DMS 273 (cell line): ENCODE results near the gene CHSY3.
"Not testable (repeated sequence)": the region's sequence is repeated elsewhere in the genome, so short reads cannot be mapped to it uniquely, and the experiment has no call there.

Experiments used
- DNase-seq: peaks from one replicate; lab custom pipeline; 2025; ENCODE audit not compliant: unreplicated experiment; lab: John Stamatoyannopoulos, UW

The CHSY3 gene

DNA sequence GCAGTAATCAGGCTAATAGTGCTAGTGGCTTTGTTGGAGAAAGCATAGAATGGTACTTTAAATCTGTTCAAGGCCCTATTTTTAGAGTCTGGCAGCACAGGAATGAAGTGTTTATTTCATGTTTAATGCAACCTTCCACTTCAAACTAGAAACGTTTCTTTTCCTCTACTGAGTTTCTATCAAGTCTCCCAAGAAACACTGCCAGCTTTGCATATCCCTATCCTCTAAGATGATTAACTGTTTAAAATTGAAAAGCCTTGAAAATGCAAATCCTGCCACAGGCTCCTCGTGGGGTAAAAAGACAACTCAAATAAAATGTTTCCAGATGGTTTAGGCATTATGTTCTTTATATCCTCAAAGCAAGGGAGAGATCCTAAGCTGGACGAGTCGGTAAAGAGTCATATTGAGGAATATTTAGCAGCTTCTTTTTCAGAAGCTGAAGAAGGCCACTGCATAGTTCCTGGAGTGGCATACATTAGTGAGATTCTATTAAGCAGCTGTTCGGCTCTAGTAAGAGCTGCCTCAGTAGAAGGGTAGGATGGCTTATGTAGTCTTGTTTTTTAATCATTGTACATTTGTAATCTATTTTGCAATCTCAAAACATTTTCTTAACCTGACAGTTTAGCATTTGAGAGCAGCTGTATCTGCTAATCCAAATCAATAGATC is 251.2 kb downstream of the CHSY3 start:
- no peak for DNase-seq

DNA sequence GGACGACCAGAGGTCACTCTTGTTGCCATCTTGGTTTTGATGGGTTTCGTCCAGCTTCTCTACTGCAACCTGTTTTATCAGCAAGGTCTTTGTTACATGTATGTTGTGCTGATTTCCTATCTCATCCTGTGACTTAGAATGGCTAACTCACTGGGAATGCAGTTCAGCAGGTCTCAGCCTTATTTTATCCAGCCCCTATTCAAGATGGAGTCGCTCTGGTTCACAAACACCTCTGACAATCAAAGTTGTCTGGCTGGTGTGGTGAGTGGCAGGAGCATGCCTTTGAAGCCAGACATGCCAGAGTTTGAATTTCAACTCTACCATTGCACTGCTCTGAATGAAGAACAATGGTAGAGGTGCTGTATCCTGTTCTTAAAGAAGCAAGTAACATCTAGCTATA is 253.8 kb downstream of the CHSY3 start:
- DNase-seq = no peak

DNA sequence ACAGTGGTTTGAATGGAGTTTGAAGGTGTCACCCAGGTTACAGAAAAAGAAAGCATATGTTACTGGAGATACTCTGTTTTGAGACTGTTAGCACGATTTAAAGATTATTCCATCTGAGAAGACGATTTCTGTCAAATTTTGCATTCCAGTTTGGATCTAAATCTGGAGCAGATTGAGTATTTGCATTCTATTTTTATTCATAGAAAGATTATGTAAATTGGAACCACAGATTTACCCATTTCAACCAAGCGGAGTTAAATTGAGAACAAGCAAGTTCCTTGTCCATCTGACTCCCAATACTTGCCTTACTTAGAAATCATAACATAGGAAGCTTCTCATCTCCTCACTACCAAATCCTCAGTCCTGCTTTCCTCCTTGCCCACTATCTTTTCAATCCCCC is 255.7 kb downstream of the CHSY3 start:
- DNase-seq = no peak

DNA sequence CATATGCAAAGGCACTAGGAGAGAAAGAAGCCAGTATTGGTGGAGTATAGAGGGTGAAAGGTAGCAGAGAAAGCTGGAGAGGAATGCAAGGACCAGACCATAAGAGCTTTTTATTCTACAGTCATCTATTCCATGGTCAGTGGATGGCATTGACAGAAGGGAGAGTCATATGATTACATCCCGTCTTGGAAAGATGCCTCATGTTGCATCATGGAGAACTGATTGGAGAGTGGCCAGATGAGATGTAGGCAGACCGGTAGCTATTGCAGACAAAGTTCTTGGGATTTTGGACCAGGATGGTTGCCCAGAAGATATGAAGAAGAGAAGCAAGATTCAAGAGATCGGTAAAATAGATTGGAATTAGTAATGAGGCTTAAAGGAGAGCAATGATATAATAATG is 260.7 kb downstream of the CHSY3 start:
- DNase-seq = peak; percentile 2

DNA sequence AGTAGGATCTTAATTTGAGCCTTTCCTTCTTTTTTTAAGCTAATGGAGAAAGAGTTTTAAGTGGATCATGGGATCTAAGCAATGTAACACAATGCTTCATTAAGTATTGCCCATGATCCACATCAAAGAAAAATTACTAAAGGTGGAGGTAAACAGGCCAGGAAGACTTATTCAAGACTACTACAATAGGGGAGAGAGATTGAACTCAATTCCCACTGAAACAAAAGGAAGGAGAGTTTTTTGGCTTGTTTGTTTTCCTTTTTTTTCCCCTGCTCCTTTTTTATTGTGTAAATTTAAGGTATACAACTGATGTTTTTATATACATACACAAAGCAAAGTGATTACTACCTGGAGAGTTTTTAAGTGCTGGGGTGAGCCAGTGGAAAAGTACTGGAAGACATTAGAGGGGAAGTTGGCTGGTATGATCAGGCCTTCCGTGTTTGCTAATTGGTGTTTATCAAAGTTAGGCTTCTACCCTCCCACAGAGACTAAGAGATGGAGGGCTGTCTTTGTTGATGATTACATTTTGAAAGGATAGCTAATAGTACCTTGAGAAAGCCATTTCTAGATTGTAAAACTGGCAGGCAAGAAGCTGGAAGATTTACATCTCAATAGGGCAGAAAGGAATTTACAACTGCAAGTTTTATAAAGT is 262.7 kb downstream of the CHSY3 start:
- DNase-seq = no peak

DNA sequence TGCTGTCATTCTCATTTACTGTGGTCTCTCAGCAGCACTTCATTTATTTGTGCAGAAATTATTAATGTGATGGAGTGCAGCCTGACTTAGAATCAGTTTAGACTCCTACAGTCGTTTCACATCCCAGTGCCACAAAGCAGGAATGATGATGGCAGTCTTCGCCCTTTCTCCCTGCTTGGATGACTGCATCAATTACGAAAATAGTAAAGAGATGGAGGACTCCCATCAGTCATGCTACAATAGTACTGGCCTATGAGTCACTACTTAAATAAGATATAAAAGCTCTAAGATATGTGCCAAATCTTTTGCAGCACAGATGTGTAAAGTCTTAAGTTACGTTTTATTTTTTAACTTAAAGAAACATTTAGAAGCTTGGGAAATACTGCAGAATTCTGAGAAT is 263.9 kb downstream of the CHSY3 start:
- DNase-seq = no peak

- DNase-seq = no peak
These were observed 267.4 kb downstream of the CHSY3 start for GRCh38 chr5:130171699-130172098.

DNA sequence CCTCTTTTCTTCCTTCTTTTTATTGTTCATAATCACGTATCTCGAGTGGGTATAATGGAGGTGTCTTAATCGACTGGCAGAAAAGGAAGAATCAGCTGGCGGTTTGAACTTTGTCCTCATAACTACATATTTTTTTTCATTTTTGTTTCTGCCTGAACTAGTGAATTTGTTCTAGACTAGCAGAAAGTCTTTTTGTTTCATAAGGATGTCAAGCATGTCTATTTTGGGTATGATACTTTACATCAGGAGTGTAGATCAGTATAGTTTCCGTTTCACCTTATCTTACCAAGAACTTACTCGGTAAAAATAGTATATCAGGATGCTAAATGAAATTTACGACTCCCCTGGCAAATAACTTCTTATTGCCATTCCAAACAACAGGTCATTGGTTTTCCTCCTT is 278.9 kb downstream of the CHSY3 start:
- no peak for DNase-seq

- DNase-seq = peak; percentile 40
These were observed 285.7 kb downstream of the CHSY3 start for GRCh38 chr5:130189961-130190360.

- peak; percentile 30 for DNase-seq
These were observed 294.7 kb downstream of the CHSY3 start for GRCh38 chr5:130198927-130199326.

DNA sequence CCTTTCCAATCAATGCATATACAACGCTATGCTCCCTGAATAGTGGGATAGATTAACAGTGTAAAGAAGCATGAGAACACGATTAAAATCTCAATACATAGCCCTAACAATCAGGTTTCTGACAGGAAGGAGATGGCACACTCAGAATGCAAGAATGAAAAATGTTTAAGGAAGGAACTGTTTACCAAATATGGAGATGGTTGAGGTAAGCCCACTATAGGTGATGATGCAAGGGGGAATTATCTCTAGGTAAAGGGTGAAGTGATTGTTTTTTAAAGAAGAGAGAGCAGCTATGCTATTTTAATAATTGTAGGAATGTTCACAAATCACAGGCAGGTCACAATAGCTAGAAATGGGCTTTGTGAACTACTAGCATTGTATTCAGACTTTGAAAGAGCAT is 302.4 kb downstream of the CHSY3 start:
- no peak for DNase-seq

GRCh38 chr5:130213607-130214006 is 309.3 kb downstream of the CHSY3 start:
- no peak for DNase-seq

DNA sequence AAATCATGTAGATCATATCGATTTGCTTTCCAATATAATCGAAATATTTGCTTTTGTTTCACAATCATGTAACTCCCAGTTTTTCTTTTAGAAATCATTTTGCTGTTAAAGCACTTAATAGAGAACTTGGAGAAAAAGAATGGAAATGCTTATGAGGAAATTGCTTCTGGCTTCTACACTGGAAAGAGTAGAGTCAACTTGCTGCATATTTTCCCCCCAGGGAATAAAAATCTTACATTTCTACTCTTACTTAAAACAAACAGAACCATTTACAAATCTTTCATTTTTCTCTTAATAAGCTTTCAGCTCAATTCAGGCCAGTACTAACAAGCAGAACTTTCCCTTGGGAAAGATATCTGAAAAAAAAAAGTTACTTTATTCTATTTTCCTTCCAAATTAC is 312.0 kb downstream of the CHSY3 start:
- DNase-seq = no peak

- no peak for DNase-seq
These were observed 318.3 kb downstream of the CHSY3 start for GRCh38 chr5:130222573-130222972.

DNA sequence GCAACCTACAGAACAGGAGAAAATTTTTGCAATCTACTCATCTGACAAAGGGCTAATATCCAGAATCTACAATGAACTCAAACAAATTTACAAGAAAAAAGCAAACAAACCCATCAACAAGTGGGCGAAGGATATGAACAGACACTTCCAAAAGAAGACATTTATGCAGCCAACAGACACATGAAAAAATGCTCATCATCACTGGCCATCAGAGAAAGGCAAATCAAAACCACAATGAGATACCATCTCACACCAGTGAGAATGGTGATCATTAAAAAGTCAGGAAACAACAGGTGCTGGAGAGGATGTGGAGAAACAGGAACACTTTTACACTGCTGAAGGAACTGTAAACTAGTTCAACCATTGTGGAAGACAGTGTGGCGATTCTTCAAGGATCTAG is 322.3 kb downstream of the CHSY3 start:
- not testable (repeated sequence) for DNase-seq

DNA sequence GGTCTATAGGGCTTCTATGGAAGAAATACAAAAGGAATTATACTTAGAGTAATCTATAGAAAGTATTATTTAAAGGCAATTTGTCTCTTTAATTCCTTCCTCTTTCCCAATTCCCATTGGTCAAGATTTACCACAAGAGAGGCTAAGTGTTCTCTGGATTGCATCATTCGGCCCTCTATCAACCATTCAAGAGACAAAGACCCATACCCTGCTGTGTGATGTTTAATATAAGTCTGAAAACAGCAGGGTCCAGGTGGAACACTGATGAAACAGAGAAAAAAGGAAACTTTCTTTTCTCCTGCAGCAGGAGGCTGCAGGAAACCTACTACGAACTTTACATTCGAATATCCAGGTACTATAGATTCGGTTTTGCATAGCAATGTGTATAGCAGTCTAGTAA is 323.4 kb downstream of the CHSY3 start:
- no peak for DNase-seq

GRCh38 chr5:130231786-130232185 is 327.5 kb downstream of the CHSY3 start:
- DNase-seq = no peak

DNA sequence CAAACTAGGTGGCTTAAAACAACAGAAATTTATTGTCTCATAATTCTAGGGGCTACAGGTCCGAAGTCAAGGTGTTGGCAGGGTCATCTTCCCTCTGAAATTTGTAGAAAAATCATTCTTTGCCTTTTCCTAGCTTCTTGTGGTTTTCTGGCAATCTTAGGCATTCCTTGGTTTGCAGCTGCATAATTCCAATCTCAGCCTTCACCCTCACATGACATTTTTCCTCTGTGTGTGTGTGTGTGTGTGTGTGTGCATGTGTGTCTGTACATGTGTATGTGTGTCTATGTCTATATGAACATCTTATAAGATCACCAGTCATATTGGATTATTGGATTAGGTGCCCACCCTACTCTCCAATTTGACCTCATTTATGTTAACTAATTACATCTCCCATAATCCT is 330.6 kb downstream of the CHSY3 start:
- no peak for DNase-seq
